ENCODE data around the gene BRF1.

BRF1 gene

DNA sequence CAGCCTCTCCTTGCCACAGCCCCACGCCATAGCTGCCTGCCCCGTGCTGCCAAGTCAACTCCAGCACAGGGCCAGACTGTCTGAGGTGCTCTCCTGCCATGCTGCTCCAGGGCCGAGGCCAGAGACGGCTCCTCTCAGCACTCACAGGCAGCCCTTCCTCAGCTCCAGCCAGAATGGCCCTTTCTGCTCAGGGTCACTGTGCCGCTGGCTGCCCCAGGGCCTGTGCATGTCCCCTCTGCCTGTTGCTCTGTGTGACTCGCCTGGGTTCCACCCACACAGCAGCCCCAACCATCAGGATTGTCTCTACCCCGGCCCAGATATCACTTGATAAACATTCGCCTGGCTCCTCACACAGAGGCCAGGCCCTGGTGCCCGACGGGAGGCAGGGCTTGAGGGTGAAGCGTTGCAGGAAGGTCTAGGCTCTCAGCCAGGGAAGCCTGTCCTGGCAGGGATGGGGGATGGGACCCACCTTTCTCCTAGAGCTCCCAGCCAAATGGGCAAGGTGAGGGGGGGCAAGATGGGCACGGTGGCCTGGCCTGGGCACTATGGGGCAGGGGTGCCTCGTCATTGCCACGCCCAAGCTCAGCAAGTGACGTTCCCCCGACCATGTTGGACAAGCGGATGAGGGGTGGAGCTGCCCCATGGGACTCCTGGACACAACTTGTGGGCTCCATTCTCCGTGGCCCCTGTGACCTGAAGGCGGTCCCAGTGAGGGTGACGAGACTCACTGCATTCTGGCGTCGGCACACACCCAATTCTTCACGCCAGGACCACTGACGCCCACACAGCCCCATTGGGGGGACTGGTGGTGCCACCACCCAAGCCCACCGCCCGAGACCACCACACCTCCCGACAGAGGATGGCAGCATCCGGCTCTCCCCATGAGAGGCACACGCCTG is 79.9 kb downstream of the BRF1 start:
- in situ Hi-C loops (cut with HindIII; ENCODE audit: low pct_ligation_motif_present, low pct_unique_long_range_greater_than_20kb, low sequenced_read_pairs) = no loop called here
- DNase-seq = no peak

GRCh38 chr14:105219753-105220152 is 81.0 kb downstream of the BRF1 start:
- DNase-seq = no peak
- in situ Hi-C loops (cut with HindIII; ENCODE audit: low pct_ligation_motif_present, low pct_unique_long_range_greater_than_20kb, low sequenced_read_pairs) = no loop called here

DNA sequence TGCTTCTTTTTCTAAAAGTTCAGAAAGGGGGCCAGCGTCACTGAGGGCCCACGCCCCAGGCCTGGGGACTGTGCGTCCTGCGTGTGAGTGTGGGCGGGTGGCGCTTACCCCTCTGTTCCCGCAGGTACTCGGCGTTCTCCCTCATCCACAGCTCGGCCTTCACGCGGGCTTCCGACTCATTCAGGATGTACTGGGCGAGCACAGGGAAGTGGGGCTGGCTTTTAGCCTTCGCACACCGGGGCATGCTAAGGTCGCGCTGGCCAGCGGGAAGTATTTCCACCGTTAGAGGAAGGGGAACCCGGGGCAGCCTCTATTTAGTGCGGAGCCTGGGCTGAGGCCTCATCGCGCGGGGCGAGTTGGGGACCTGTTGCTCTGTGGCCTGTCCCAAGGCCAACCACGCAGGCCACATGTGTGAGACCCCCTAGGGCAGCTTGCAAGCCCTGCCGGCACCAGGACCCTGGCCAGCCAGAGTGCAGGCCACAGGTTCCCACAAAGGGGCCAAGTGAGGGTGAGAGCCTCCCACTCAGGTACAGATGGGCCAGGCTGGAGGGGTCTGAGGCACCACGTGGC is 81.7 kb downstream of the BRF1 start:
- DNase-seq = no peak
- in situ Hi-C loops (cut with HindIII; ENCODE audit: low pct_ligation_motif_present, low pct_unique_long_range_greater_than_20kb, low sequenced_read_pairs) = no loop called here

DNA sequence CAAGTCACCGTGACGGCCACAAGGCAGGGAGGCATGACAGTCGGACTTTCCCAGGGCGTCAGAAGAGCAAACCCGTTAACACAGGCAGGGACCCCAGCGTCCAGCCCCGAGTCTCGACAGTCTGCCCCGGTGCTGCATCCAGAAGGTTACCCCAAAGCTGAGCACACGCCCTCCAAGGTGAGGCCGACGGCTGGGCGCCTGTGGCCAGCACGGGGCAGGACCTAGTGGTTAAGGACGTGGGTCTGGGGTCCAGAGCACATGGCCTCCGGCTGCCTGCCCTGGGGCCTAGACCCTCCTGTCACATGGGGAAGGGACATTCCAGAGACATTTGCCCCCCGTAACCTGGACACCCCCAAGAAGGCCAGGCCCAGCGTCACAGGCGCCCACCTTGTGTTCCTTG is 82.2 kb downstream of the BRF1 start:
- in situ Hi-C loops (cut with HindIII; ENCODE audit: low pct_ligation_motif_present, low pct_unique_long_range_greater_than_20kb, low sequenced_read_pairs) = no loop called here

GRCh38 chr14:105217774-105218173 is 83.0 kb downstream of the BRF1 start:
- in situ Hi-C loops (cut with HindIII; ENCODE audit: low pct_ligation_motif_present, low pct_unique_long_range_greater_than_20kb, low sequenced_read_pairs) = no loop called here
- DNase-seq = no peak

More for the DNA sequence above, 82.2 kb downstream of the BRF1 start:
- no peak for DNase-seq

GRCh38 chr14:105216490-105217247 is 84.1 kb downstream of the BRF1 start:
- in situ Hi-C loops (cut with HindIII; ENCODE audit: low pct_ligation_motif_present, low pct_unique_long_range_greater_than_20kb, low sequenced_read_pairs) = no loop called here
- DNase-seq = no peak

- no peak for DNase-seq
- in situ Hi-C loops (cut with HindIII; ENCODE audit: low pct_ligation_motif_present, low pct_unique_long_range_greater_than_20kb, low sequenced_read_pairs) = no loop called here
These were observed 85.2 kb downstream of the BRF1 start for GRCh38 chr14:105215602-105216001.

GRCh38 chr14:105214324-105214915 is 86.4 kb downstream of the BRF1 start:
- no peak for DNase-seq
- in situ Hi-C loops (cut with HindIII; ENCODE audit: low pct_ligation_motif_present, low pct_unique_long_range_greater_than_20kb, low sequenced_read_pairs) = no loop called here

GRCh38 chr14:105213361-105213760 is 87.4 kb downstream of the BRF1 start:
- in situ Hi-C loops (cut with HindIII; ENCODE audit: low pct_ligation_motif_present, low pct_unique_long_range_greater_than_20kb, low sequenced_read_pairs) = no loop called here
- no peak for DNase-seq

GRCh38 chr14:105212541-105213300 is 88.1 kb downstream of the BRF1 start:
- no peak for DNase-seq
- in situ Hi-C loops (cut with HindIII; ENCODE audit: low pct_ligation_motif_present, low pct_unique_long_range_greater_than_20kb, low sequenced_read_pairs) = no loop called here

GRCh38 chr14:105211758-105212089 is 89.1 kb downstream of the BRF1 start:
- no peak for DNase-seq
- in situ Hi-C loops (cut with HindIII; ENCODE audit: low pct_ligation_motif_present, low pct_unique_long_range_greater_than_20kb, low sequenced_read_pairs) = no loop called here

DNA sequence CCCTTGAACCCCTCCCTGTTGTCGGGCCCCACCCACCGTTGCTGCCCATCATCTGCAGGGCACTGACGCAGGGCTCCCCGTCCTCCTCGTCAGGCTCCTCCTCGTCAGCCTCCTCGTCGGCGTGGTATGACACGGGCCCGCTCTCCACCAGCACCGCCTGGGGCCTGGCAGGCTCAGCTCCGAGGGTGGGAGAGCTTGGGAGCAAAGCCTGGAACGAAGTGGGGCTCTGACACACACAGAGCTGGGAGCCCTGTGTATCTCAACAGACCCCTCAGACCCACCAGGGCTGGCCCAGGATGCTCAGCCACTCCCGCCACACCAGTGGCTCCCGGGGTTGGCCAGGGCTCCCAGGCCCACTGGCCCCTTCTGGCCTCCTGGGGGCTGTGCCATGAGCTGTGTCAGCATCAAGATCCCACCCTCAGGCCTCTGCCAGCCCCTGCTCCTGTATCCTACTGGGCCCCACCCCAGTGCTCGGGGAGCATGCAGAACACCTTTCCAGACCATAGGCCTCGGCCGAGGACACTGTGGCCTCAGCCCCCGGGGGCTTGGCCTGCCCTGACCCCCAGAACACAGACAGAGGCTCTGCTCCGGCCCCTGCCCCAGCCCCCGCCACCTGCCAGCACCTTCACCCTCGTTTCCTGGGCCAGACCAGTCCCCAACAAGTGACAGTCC is 89.6 kb downstream of the BRF1 start:
- in situ Hi-C loops (cut with HindIII; ENCODE audit: low pct_ligation_motif_present, low pct_unique_long_range_greater_than_20kb, low sequenced_read_pairs) = no loop called here
- no peak for DNase-seq

- in situ Hi-C loops (cut with HindIII; ENCODE audit: low pct_ligation_motif_present, low pct_unique_long_range_greater_than_20kb, low sequenced_read_pairs) = no loop called here
- no peak for DNase-seq
These were observed 90.4 kb downstream of the BRF1 start for GRCh38 chr14:105210266-105211025.

DNA sequence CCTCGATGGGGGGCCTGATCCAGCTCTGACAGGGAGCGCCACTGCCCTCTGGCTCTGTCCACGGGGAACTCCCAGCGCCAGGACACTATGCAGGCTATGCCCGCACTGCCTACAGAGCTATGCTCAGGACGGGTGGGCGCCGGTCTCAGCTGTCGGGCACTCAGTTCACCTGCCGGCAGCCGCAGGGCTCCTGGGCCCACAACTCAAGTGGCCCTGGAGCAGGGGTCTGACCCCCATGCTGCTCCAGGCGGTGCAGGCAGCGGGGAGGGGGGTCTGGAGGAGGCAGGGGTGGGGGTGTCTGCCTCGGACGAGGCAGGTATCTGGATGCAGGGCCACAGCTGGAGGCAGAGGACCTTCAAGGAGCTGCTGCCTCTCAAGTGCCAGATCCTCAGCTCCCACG is 91.2 kb downstream of the BRF1 start:
- no peak for DNase-seq
- in situ Hi-C loops (cut with HindIII; ENCODE audit: low pct_ligation_motif_present, low pct_unique_long_range_greater_than_20kb, low sequenced_read_pairs) = no loop called here

DNA sequence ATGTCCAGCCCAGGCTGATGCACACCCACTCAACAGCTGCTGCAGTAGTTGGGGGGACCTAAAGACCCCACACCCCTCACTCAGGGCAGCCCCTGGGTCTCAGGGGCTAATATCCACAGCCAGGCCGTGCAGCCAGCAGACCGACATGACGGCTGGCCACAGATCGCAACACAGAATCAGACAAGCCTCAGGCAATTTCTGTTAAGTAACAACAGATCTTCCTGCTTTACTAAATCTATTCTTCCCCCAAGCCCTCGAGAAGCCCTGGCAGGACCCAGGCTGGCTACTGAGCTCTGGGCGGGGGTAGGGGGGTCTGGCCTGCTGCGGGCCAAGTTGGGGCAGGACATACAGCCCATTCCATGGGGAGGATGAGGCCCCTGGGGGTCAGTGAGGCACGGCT is 91.7 kb downstream of the BRF1 start:
- DNase-seq = no peak
- in situ Hi-C loops (cut with HindIII; ENCODE audit: low pct_ligation_motif_present, low pct_unique_long_range_greater_than_20kb, low sequenced_read_pairs) = no loop called here

DNA sequence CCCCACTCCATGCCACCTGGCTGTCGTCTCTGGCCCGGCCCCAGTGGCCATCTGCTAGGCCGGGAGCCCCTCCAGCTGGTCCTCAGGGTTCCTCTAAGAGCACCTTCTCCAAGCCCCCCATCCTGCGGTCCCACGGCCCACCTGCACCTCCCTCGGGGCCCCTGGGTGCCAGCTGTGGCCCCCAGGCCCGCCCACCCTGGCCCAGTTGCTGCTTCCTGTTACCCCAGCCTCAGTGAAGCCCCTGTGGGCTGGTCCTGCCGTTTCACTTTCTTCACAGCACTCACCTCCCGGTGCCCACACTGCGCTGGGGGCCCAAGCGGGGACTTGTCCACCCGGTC is 92.1 kb downstream of the BRF1 start:
- DNase-seq = no peak
- in situ Hi-C loops (cut with HindIII; ENCODE audit: low pct_ligation_motif_present, low pct_unique_long_range_greater_than_20kb, low sequenced_read_pairs) = no loop called here

- in situ Hi-C loops (cut with HindIII; ENCODE audit: low pct_ligation_motif_present, low pct_unique_long_range_greater_than_20kb, low sequenced_read_pairs) = no loop called here
- no peak for DNase-seq
These were observed 92.6 kb downstream of the BRF1 start for GRCh38 chr14:105207996-105208737.
